Large intestine (tissue), 3 donors: ENCODE results near the gene MBD5. TPM values are rescaled to one million over a fixed set of nuclear protein-coding genes. Genes with fewer than 3 reads are reported as not detected.
A peak's percentile ranks its signal among the peaks of the same experiment; 100 is the strongest.

Experiments used
- DNase-seq, 2 donors: peaks; one replicate each; pipeline versions ENCODE4 v3.0.0 to v3.0.0-alpha.2; 2013
- H3K27ac ChIP-seq: one replicate; pipeline ENCODE4 v1.5.1; 2013; ENCODE audit warnings: low read length
- H3K27me3 ChIP-seq: 2 replicates; pipeline ENCODE4 v1.6.1; 2013; ENCODE audit warnings: low read length; ENCODE audit not compliant: control insufficient read depth, insufficient read depth
- H3K36me3 ChIP-seq: 2 replicates; pipeline ENCODE4 v1.6.1; 2013; ENCODE audit warnings: low read length; ENCODE audit not compliant: control insufficient read depth, insufficient read depth
- H3K4me1 ChIP-seq: one replicate; pipeline ENCODE4 v1.6.1; 2013; ENCODE audit warnings: low read length; ENCODE audit not compliant: control insufficient read depth, insufficient read depth
- H3K4me3 ChIP-seq: one replicate; pipeline ENCODE4 v1.5.1; 2013; ENCODE audit warnings: low read length
- H3K9me3 ChIP-seq: one replicate; pipeline ENCODE4 v1.6.1; 2013; ENCODE audit warnings: mild to moderate bottlenecking, low read depth, low read length, moderate library complexity; ENCODE audit not compliant: control insufficient read depth
- WGBS: methylation state at CpG from one replicate; pipeline ENCODE4 v1.1.5; 2013; ENCODE audit warnings: low lambda C conversion rate; ENCODE audit not compliant: insufficient coverage; 5-methylcytosine and 5-hydroxymethylcytosine counted together
- polyA plus RNA-seq: library from polyadenylated mRNA; unstranded; fragments of 120-200 nt; gene quantifications from one replicate; pipeline ENCODE4 v1.2.1, GENCODE V29; 2013

Gene MBD5
- polyA plus RNA-seq, 1 donor, result 18.7 TPM

GRCh38 chr2:148521181-148521580 is 500.3 kb downstream of the MBD5 start:
- no peaks in the 10 kb centered on the region for H3K4me1 ChIP-seq
- whole genome bisulfite sequencing, result no CpG with 5 or more reads among the region's 1 CpG
- no peaks in the 10 kb centered on the region for H3K27me3 ChIP-seq
- no peak for DNase-seq
- no peak overlapping the region for H3K27ac ChIP-seq
- no peaks in the 10 kb centered on the region for H3K9me3 ChIP-seq
- no peak overlapping the region for H3K4me3 ChIP-seq
- H3K36me3 ChIP-seq, result peaks cover 3% of the 10 kb centered on the region

DNA sequence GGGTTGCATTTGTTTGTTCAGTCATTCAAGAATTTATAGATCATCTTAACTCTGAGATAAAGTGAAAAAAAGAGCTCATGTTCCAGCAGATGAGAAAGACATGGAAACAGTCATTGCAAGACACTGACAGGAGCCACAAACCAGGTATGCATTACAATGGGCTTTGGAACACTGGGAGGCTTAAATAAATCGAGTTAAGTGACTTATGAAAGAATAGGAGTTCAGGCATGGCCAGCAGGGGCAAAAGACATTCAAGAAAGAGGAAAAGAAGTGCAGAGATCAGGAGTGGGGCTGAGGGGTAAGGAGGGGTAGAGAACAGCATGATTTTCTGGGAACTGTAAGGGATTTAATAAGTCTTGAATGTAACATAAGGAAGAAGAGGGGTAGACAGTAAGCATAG is 502.4 kb downstream of the MBD5 start:
- H3K27me3 ChIP-seq, result no peaks in the 10 kb centered on the region
- H3K9me3 ChIP-seq, result no peaks in the 10 kb centered on the region
- no peak for DNase-seq
- WGBS, result no CpG with 5 or more reads among the region's 1 CpG
- H3K4me3 ChIP-seq, result no peak overlapping the region
- no peak overlapping the region for H3K27ac ChIP-seq
- H3K4me1 ChIP-seq, result no peaks in the 10 kb centered on the region
- H3K36me3 ChIP-seq, result peaks cover 3% of the 10 kb centered on the region

- no peaks in the 10 kb centered on the region for H3K27me3 ChIP-seq
- H3K36me3 ChIP-seq, result no peaks in the 10 kb centered on the region
- no peak overlapping the region for H3K4me3 ChIP-seq
- H3K4me1 ChIP-seq, result no peaks in the 10 kb centered on the region
- H3K9me3 ChIP-seq, result no peaks in the 10 kb centered on the region
- WGBS, result no CpG with 5 or more reads among the region's 1 CpG
- DNase-seq, result no peak
- no peak overlapping the region for H3K27ac ChIP-seq
Observed at GRCh38 chr2:148524519-148524919, 503.6 kb downstream of the MBD5 start.

DNA sequence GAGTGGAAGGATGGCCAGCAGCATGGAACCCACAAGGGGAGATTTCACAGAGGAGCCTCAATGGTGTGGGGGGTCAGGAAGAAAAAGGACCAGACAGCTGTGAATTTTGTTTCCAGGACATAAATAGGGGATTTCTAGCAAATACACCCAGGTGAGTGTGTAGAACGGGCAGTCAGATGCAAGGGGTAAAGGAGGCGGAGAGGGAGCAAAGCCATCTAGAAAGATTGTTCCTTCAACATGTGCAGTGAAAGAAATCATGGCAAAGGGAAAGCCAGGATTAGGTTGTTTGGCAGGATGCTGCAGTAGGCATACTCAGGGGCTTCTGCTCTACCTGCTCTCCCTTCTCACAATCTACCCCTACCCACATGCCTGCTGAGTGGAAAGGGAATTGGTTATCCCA is 504.2 kb downstream of the MBD5 start:
- WGBS, result no CpG with 5 or more reads among the region's 2 CpGs
- H3K36me3 ChIP-seq, result no peaks in the 10 kb centered on the region

GRCh38 chr2:148526509-148527346 is 505.8 kb downstream of the MBD5 start:
- Histone ChIP-seq H3K27me3 (no peaks in the 10 kb centered on the region), H3K4me3 (no peak overlapping the region), H3K27ac (no peak overlapping the region), H3K36me3 (no peaks in the 10 kb centered on the region), H3K4me1 (no peaks in the 10 kb centered on the region), H3K9me3 (no peaks in the 10 kb centered on the region)
- 67% methylated on average over 3 of the region's 9 CpGs for WGBS
- no peak for DNase-seq

More for the DNA sequence above, 504.2 kb downstream of the MBD5 start:
- Histone ChIP-seq H3K27me3 (no peaks in the 10 kb centered on the region), H3K27ac (no peak overlapping the region), H3K4me3 (no peak overlapping the region), H3K9me3 (no peaks in the 10 kb centered on the region), H3K4me1 (no peaks in the 10 kb centered on the region)
- no peak for DNase-seq

DNA sequence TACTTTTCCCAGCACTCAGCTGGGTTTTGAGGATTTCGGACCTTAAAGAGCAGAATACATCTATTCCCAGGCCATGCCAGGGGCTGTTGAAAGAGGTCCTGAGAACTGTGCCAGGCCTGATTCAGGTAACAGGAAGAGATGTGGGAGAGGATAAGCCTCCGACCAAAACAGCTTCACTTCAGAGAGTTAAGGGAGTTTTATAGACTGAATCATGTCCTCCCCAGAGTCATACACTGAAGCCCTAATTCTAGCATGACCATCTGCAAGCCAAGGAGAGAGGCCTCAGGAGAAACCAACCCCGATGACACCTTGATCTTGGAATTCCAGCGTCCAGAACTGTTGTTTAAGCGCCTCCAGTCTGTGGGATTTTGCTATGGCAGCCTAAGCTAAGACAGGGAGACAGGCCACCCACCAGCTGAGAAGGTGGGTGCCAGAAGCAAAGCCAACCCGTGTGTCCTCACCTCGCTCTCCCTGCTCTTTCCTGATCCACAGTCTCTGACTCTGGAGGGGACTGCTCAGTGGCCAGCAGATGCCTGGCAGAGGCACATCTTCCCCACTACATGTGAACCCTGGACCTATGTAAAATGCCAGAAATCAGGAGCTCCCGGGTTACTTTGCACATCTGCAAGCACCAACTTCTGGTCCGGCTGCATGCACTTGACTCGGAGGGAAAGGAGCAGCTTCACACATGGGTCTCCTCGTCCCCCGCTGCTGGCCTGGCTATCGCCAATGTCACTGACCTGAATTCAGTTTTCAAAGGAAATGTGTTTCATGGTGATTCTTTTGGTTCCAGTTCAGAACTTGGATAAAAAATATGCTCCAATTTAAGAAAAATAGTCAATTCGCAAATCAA is 506.8 kb downstream of the MBD5 start:
- DNase-seq, result no peak
- Histone ChIP-seq H3K36me3 (no peaks in the 10 kb centered on the region), H3K27me3 (no peaks in the 10 kb centered on the region), H3K27ac (no peak overlapping the region), H3K4me1 (no peaks in the 10 kb centered on the region), H3K9me3 (no peaks in the 10 kb centered on the region), H3K4me3 (no peak overlapping the region)
- no CpG with 5 or more reads among the region's 14 CpGs for WGBS

DNA sequence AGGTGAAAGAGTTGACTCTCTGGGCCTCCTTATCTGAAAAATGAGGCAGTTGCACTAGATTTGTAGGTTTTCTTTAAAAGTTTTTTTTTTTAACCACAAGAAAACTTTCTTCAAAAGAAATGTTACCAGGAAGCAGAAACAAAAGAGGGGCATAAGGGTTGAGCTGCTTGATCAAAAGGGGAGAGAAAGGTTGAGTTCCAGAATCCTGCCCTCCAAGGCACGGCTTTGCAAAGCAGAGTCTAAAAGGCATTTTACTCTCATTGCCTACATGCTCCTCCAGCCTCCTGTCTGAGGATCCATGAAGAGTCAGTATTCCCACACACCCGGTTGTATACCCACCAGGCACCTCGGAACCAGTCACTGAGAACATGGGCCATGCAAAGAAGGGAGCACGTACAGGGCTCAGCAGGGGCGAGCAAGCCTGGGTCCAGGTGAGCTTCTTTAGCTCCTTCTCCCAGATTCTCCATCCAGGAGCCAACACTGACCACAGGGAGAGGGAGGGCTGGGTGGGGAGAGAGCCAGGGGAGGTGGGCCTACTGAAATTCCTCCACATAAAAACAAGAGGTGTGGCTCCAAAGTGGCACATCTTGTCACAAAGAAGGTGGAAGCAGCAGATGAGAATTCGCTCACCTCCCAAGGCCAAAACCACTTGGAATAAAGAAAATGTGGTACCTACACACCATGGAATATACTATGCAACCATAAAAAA is 507.6 kb downstream of the MBD5 start:
- Histone ChIP-seq H3K4me1 (no peaks in the 10 kb centered on the region), H3K36me3 (no peaks in the 10 kb centered on the region), H3K27ac (no peak overlapping the region), H3K4me3 (no peak overlapping the region), H3K9me3 (no peaks in the 10 kb centered on the region), H3K27me3 (no peaks in the 10 kb centered on the region)
- no peak for DNase-seq
- no CpG with 5 or more reads among the region's 6 CpGs for WGBS

- WGBS, result no CpG with 5 or more reads among the region's 8 CpGs
- no peaks in the 10 kb centered on the region for H3K27me3 ChIP-seq
- H3K27ac ChIP-seq, result no peak overlapping the region
- DNase-seq, result no peak
- no peaks in the 10 kb centered on the region for H3K36me3 ChIP-seq
- H3K4me3 ChIP-seq, result no peak overlapping the region
- H3K9me3 ChIP-seq, result no peaks in the 10 kb centered on the region
- no peaks in the 10 kb centered on the region for H3K4me1 ChIP-seq
Observed at GRCh38 chr2:148529745-148530144, 508.9 kb downstream of the MBD5 start.

DNA sequence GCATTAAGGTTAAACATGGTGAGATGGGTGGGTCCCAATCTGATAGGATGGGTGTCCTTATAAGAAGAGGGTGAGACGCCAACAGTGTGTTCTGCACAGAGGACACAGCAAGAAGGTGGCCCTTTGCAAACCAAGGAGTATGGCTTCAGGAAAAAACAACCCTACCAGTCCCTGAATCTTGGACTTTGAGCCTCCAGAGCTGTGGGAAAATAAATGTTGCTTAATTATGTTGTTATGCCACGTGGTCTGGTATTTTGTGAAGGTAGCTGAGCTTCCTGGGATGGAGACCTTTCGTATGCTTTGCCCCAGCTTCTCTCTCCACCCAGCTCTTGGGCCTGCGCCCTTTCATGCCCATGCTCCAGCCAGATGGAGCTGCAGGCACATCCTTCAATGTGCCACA is 509.5 kb downstream of the MBD5 start:
- WGBS, result no CpG with 5 or more reads among the region's 4 CpGs
- Histone ChIP-seq H3K27me3 (no peaks in the 10 kb centered on the region), H3K4me1 (no peaks in the 10 kb centered on the region), H3K9me3 (no peaks in the 10 kb centered on the region), H3K36me3 (no peaks in the 10 kb centered on the region), H3K27ac (no peak overlapping the region), H3K4me3 (no peak overlapping the region)
- peak in 1 of 2 donors; percentile 39 for DNase-seq

- Histone ChIP-seq H3K27me3 (no peaks in the 10 kb centered on the region), H3K9me3 (no peaks in the 10 kb centered on the region), H3K4me3 (no peak overlapping the region), H3K27ac (no peak overlapping the region), H3K36me3 (no peaks in the 10 kb centered on the region), H3K4me1 (no peaks in the 10 kb centered on the region)
- no CpG with 5 or more reads among the region's 7 CpGs for WGBS
- DNase-seq, result no peak
Observed at GRCh38 chr2:148531235-148531634, 510.3 kb downstream of the MBD5 start.
